ENCODE measurements around the gene SMTNL2. TPM values are rescaled to one million over a fixed set of nuclear protein-coding genes. Genes with fewer than 3 reads are reported as not detected.

SMTNL2 gene
- polyA plus RNA-seq, 1 of the 3 experiments (the other 2 are of a cell fraction) = not detected

DNA sequence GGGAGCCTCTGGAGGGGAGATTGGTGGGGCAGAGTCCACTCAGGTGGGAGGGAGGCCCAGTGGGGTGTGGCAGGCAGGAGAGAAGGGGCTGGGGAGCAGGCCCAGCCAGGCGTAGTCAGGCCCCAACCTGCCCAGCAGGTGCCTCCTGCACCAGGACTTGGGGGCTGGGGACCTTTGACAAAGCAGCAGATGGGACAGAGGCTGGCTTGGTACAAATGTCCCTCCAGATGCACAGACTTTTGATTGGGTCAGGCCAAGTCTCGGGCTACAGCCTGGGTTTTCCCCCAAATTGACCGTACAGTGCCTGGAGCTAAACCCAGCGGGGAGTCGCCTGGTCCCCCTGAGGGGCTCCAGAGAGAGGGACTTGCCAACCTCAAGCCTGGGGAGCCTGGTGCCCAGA is 24.4 kb upstream of the SMTNL2 start:
- no peaks in the 10 kb centered on the region for H3K36me3 ChIP-seq (replicated peaks in 1 of 2; ENCODE audit: control insufficient read depth in 1 of 2, insufficient read depth in 2 of 2, low read length in 1 of 2)
- ChIA-PET POLR2A (no interaction called here), CTCF (interaction anchor here (0.9 to 3.4 kb wide), 2 partner anchors 65 to 66 kb away, joined by 3 to 18 read pairs; no protein-coding TSS in a partner anchor)
- no peak overlapping the region for H3K4me2 ChIP-seq
- H3K9ac ChIP-seq = no peak overlapping the region
- no peak for DNase-seq
- no peaks in the 10 kb centered on the region for H3K27me3 ChIP-seq (ENCODE audit: insufficient read depth)
- peaks cover 2% of the 10 kb centered on the region for H3K79me2 ChIP-seq (ENCODE audit: insufficient read depth)
- H3K9me3 ChIP-seq = no peaks in the 10 kb centered on the region
- H4K20me1 ChIP-seq (ENCODE audit: insufficient read depth) = no peaks in the 10 kb centered on the region
- H3K9me2 ChIP-seq = no peaks in the 10 kb centered on the region
- H3K4me1 ChIP-seq (ENCODE audit: control insufficient read depth in 1 of 2, insufficient read depth in 2 of 2, low read depth in 1 of 2, low read length in 1 of 2) = peaks cover 0 to 8% of the 10 kb centered on the region in 2 experiments; a peak in 1 of 4 replicates
- no peak overlapping the region for H3K27ac ChIP-seq (ENCODE audit: low read depth in 2 of 2, low read length in 1 of 2)
- no peak overlapping the region for H3K4me3 ChIP-seq (ENCODE audit: low read depth in 2 of 2, low read length in 1 of 2)
- WGBS (ENCODE audit: low lambda C conversion rate) = 100% methylated on average over 1 of the region's 5 CpGs
- TF ChIP-seq SMC3 (IDR thresholded peaks at IDR 0.05; ENCODE audit: low read depth, low read length) = no peak
- TF ChIP-seq, protein P1, sequence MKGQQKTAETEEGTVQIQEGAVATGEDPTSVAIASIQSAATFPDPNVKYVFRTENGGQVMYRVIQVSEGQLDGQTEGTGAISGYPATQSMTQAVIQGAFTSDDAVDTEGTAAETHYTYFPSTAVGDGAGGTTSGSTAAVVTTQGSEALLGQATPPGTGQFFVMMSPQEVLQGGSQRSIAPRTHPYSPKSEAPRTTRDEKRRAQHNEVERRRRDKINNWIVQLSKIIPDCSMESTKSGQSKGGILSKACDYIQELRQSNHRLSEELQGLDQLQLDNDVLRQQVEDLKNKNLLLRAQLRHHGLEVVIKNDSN (IDR thresholded peaks at IDR 0.05; ENCODE audit: borderline replicate concordance, low read depth) = no peak
- TF ChIP-seq EZH2phosphoT487 (IDR thresholded peaks at IDR 0.05; ENCODE audit: borderline replicate concordance, low read depth) = no peak
- TF ChIP-seq EP300 (IDR thresholded peaks at IDR 0.05; ENCODE audit: borderline replicate concordance in 1 of 2, low read depth in 1 of 2, low read length in 1 of 2) = no peak
- TF ChIP-seq TAF1 (IDR thresholded peaks at IDR 0.05; ENCODE audit: borderline replicate concordance, low read depth, low read length) = no peak
- no peak for TF ChIP-seq RCOR1 (IDR thresholded peaks at IDR 0.05; ENCODE audit: low read length)
- TF ChIP-seq, protein P2, sequence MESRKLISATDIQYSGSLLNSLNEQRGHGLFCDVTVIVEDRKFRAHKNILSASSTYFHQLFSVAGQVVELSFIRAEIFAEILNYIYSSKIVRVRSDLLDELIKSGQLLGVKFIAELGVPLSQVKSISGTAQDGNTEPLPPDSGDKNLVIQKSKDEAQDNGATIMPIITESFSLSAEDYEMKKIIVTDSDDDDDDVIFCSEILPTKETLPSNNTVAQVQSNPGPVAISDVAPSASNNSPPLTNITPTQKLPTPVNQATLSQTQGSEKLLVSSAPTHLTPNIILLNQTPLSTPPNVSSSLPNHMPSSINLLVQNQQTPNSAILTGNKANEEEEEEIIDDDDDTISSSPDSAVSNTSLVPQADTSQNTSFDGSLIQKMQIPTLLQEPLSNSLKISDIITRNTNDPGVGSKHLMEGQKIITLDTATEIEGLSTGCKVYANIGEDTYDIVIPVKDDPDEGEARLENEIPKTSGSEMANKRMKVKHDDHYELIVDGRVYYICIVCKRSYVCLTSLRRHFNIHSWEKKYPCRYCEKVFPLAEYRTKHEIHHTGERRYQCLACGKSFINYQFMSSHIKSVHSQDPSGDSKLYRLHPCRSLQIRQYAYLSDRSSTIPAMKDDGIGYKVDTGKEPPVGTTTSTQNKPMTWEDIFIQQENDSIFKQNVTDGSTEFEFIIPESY (IDR thresholded peaks at IDR 0.05; ENCODE audit: borderline replicate concordance, low read depth) = no peak
- no peak for TF ChIP-seq FOXJ3 (CRISPR knock-in tag; IDR thresholded peaks at IDR 0.05)
- TF ChIP-seq TCF12 (IDR thresholded peaks at IDR 0.05) = no peak
- TF ChIP-seq POLR2AphosphoS5 (IDR thresholded peaks at IDR 0.05; ENCODE audit: low read depth, low read length) = no peak
- TF ChIP-seq YY1 (IDR thresholded peaks at IDR 0.05; ENCODE audit: low read depth) = no peak
- TF ChIP-seq, protein P3, sequence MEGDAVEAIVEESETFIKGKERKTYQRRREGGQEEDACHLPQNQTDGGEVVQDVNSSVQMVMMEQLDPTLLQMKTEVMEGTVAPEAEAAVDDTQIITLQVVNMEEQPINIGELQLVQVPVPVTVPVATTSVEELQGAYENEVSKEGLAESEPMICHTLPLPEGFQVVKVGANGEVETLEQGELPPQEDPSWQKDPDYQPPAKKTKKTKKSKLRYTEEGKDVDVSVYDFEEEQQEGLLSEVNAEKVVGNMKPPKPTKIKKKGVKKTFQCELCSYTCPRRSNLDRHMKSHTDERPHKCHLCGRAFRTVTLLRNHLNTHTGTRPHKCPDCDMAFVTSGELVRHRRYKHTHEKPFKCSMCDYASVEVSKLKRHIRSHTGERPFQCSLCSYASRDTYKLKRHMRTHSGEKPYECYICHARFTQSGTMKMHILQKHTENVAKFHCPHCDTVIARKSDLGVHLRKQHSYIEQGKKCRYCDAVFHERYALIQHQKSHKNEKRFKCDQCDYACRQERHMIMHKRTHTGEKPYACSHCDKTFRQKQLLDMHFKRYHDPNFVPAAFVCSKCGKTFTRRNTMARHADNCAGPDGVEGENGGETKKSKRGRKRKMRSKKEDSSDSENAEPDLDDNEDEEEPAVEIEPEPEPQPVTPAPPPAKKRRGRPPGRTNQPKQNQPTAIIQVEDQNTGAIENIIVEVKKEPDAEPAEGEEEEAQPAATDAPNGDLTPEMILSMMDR (IDR thresholded peaks at IDR 0.05) = no peak
- no peak overlapping the region for H2AFZ ChIP-seq (ENCODE audit: low read depth)
- H3F3A ChIP-seq (replicated peaks; ENCODE audit: insufficient read depth) = no peaks in the 10 kb centered on the region

DNA sequence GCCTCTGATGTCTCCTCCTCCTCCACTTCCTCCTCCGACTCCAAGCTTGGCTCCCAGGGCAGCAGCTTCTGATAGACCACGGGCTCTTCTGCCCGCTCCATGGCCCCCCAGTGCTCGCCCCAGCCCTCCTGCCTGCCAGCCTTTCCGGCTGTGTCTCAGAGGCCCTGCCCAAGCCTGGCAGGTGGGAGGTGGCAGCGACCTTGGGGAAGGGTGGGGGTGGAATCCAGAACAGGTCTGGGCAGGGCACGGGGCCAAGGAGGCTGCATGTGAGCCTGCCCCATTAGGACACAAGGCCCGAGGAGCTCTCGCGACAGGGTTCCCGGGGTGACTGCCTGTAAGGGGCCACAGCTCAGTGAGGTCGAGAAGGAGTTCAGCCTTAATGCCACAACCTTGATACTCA is 23.9 kb upstream of the SMTNL2 start, which contains the start of gene GGT6:
GGT6 (minus strand) TSS at position 157 of the 400 bp plus-strand sequence; CDS start at position 101, 56 bp downstream.
- CTCF ChIA-PET = interaction anchor here (3.4 kb wide), 1 partner anchor 65 kb away, joined by 18 read pairs; no protein-coding TSS in a partner anchor
- Histone ChIP-seq H4K20me1 (ENCODE audit: insufficient read depth) (no peaks in the 10 kb centered on the region), H3K9me2 (no peaks in the 10 kb centered on the region), H2AFZ (ENCODE audit: low read depth) (no peak within 1 kb of the TSS), H3F3A (replicated peaks; ENCODE audit: insufficient read depth) (no peaks in the 10 kb centered on the region), H3K27me3 (ENCODE audit: insufficient read depth) (no peaks in the 10 kb centered on the region), H3K9me3 (no peaks in the 10 kb centered on the region), H3K4me3 (ENCODE audit: low read depth in 2 of 2, low read length in 1 of 2) (no peak within 1 kb of the TSS), H3K79me2 (ENCODE audit: insufficient read depth) (no peaks in the 10 kb centered on the region), H3K36me3 (replicated peaks in 1 of 2; ENCODE audit: control insufficient read depth in 1 of 2, insufficient read depth in 2 of 2, low read length in 1 of 2) (no peaks in the 10 kb centered on the region), H3K4me2 (no peak within 1 kb of the TSS), H3K4me1 (ENCODE audit: control insufficient read depth in 1 of 2, insufficient read depth in 2 of 2, low read depth in 1 of 2, low read length in 1 of 2) (peaks cover 0 to 8% of the 10 kb centered on the region in 2 experiments; a peak in 1 of 4 replicates), H3K9ac (no peak within 1 kb of the TSS), H3K27ac (ENCODE audit: low read depth in 2 of 2, low read length in 1 of 2) (no peak within 1 kb of the TSS)
- WGBS (ENCODE audit: low lambda C conversion rate) = 91% methylated on average over 4 of the region's 12 CpGs
- TF ChIP-seq ELF1 (IDR thresholded peaks at IDR 0.05) = no peak
- TF ChIP-seq FOXM1 (IDR thresholded peaks at IDR 0.05; ENCODE audit: low read depth) = no peak
- TF ChIP-seq, protein P4, sequence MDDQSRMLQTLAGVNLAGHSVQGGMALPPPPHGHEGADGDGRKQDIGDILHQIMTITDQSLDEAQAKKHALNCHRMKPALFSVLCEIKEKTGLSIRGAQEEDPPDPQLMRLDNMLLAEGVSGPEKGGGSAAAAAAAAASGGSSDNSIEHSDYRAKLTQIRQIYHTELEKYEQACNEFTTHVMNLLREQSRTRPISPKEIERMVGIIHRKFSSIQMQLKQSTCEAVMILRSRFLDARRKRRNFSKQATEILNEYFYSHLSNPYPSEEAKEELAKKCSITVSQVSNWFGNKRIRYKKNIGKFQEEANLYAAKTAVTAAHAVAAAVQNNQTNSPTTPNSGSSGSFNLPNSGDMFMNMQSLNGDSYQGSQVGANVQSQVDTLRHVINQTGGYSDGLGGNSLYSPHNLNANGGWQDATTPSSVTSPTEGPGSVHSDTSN (IDR thresholded peaks at IDR 0.05) = no peak
- no peak for TF ChIP-seq SIN3A (IDR thresholded peaks at IDR 0.05; ENCODE audit: borderline replicate concordance, low read depth, low read length)
- TF ChIP-seq FOXJ3 (CRISPR knock-in tag; IDR thresholded peaks at IDR 0.05) = no peak
- no peak for TF ChIP-seq YY1 (IDR thresholded peaks at IDR 0.05; ENCODE audit: low read depth)
- no peak for TF ChIP-seq TAF1 (IDR thresholded peaks at IDR 0.05; ENCODE audit: borderline replicate concordance, low read depth, low read length)
- TF ChIP-seq EP300 (IDR thresholded peaks at IDR 0.05; ENCODE audit: borderline replicate concordance in 1 of 2, low read depth in 1 of 2, low read length in 1 of 2) = no peak
- TF ChIP-seq TEAD4 (IDR thresholded peaks at IDR 0.05; ENCODE audit: borderline replicate concordance, insufficient read depth) = no peak
- no peak for TF ChIP-seq CHD2 (IDR thresholded peaks at IDR 0.05; ENCODE audit: low read length, partially characterized antibody)
- no peak for TF ChIP-seq GABPA (IDR thresholded peaks at IDR 0.05; ENCODE audit: low read depth)
- POLR2A ChIA-PET = no interaction called here
- no peak for DNase-seq

All from SK-N-SH (cell line).